ENCODE measurements around the gene KCNF1.

GRCh38 chr2:10924859-10925258, 13.1 kb downstream of the KCNF1 start:
- TF ChIP-seq CTCF (IDR thresholded peaks at IDR 0.05; ENCODE audit: poor library complexity, severe bottlenecking) (no peak), EZH2 (IDR thresholded peaks at IDR 0.05; ENCODE audit: borderline replicate concordance, insufficient read depth, low read length, poor library complexity, severe bottlenecking) (no peak), POLR2AphosphoS5 (IDR thresholded peaks at IDR 0.05) (no peak), TAF1 (IDR thresholded peaks at IDR 0.05; ENCODE audit: low read depth) (no peak)
